HG03457 (cell line): ENCODE data around the gene PIEZO1.

Experiments used
- ATAC-seq: cut with Tn5 transposase; IDR thresholded peaks from one replicate; pipeline ENCODE4 v1.9.1; 2021; ENCODE audit warnings: moderate number of reproducible peaks; ENCODE audit not compliant: unreplicated experiment

The PIEZO1 gene

DNA sequence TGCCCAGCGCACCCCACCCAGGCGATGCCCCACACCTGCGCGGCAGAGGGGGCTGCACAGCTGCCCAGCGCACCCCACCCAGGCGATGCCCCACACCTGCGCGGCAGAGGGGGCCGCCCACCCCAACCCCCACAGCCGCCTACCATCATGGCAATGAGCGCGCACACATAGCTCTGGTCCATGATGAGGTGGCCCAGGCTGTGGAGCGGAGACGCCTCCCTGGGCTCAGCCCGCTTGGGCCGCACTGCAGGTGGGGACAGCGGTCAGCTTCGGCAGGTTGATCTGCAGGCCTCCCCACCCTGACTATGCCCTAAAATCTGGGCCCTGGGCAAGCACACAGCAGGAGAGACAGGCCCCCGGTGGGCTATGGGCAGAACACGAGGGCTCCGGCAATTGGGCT is 48.5 kb downstream of the PIEZO1 start:
- no peak for ATAC-seq

DNA sequence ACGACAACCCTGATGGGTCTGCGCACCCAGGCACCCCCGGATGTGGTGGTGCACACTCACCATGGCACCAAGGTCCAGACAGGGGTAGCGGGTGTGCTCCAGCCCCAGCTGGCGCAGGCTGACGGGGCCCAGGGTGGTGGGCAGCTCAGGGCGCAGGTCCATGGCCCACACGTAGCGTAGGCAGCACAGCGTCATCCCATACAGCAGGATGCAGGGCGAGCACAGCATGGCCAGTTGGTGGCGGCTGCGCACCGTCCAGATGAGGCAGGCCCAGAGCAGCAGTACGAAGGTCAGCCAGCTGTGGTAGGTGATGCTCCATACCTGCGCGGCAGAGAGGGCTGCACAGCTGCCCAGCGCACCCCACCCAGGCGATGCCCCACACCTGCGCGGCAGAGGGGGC is 48.9 kb downstream of the PIEZO1 start:
- ATAC-seq = no peak

DNA sequence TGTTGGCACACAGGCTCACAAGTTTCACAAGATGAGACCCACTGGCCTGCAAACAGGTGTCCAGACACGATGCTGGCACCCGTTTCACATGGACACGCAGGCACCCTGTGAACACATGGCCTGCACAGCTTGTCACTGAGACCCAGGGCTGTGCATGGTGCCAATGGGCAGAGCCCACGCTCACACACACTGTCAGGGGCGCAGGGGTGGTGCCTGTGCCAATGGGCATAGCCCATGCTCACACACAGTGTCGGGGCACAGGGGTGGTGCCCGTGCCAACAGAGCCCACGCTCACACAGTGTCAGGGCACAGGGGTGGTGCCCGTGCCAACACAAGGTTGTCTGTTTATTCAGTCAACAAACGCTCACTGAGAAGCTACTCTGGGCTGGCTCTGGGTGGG is 49.4 kb downstream of the PIEZO1 start:
- no peak for ATAC-seq

DNA sequence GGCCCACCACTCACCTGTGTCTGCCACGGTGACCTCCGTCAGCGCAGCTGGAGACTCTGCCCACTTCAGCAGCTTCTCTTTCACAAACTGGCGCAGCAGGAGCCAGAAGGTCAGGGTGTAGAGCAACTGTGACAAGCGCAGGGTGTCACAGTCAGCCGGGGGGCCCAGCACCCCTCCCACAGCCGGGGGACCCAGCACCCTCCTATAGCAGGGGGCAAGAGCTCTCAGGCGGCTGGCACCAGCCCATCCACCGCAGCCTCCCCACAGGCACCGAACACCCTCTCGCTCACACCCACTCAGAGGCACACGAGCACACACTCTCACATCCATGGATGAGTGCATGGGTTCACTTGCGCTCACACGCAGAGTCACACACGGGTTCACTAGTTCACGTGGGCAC is 49.9 kb downstream of the PIEZO1 start:
- no peak for ATAC-seq

DNA sequence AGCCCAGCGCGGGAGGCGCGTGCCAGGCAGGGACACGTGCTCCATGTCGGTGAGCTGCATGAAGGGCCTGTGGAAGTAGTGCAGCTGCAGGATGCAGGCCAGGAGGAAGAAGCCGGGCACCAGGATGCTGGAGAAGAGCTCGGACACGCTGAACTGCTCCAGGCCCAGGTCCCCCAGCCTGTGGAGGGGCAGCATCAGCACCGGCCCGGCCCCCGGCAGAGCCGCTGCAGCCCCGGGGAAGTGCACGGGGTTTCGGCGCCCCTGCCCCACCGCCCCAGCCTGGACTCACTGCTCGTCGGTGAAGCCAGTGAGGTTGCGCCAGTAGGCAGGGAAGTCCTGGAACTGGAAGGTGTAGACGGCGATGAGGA is 50.7 kb downstream of the PIEZO1 start:
- no peak for ATAC-seq

DNA sequence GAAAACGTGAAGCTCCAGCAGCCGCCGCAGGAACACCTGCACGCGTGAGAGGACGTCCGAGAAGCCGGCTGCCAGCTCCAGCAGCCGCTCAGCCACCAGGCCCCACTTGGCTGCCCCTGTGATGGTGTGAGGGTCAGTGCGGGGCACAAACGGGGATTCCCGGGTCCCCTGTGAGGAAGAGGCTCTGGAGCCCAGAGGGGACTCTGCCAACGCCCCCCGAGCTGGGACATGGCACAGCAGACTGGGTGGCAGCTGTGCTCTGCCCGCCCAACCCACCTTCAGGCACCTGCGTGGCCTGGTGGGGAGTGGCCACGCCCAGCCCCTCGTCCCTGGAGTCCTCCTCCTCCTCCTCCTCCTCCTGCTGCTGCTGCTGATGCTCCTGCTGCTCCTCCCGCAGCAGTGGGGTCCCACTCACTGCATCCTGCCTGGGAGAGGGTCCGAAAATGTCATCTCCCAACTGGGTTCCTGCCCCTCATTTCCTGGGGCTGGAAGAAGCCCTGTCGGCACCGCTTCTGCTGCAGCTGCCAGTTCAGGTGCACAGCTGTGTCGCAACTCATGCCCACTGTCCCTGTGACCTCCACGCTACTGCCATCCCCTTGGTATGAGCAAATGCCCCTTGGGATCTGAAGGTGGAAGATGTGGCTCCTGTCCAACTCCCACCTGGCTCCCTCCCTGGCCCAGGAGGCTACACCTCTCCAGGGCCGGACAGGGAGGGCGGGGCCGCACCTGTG is 51.2 kb downstream of the PIEZO1 start:
- no peak for ATAC-seq

DNA sequence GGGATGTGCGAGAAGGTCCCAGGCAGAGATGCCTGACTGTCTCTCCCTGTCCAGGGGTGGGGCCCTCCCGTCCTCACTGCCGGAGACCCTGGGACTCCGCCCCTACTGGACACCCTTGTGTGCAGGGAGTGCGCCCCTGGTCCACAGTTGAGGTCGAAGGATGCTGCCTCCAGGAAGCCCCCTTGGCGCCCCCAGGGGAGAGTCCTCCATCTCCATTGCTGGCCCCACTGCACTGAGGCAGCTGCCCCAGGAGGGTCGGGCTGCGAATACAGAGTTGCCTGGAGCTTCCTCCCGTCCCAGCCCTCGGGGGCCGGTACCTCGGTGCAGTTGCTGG is 52.1 kb downstream of the PIEZO1 start:
- no peak for ATAC-seq

DNA sequence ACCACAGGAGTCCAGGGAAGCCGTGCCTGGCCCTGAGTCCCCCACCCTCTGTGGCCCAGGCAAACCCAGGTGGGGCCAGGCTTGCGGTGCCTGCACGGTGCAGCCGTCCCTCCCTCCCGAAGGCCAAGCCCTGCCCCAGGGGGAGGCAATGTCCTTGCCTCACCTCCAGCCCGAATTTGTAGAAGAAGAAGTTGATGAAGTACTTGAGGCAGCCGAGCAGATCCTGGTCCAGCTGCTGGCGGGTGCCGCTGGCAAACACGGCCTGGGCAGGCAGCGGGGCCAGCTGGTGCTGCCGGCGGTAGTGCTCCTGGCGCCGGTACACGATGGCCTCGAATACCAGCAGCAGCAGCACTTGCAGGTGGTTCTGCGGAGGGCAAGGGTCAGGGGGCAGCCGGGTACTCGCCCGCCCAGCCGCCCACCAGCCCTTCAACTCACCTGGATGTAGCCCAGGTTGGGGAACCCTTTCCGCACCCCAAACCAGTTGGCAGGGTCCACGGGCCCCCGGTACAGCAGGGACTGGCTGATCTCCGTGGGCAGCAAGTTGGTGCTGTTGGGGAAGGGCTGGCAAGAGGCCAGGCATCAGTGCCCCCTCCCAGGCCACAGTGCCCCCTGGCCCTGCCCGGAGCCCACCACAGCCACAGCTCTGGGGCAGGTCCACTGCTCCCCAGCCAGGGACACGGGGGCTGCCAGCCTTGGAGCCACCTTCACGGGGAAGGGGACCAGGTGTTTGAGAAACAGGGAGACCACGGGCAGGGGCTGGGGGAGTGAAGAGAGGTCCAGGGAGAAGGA is 52.7 kb downstream of the PIEZO1 start:
- no peak for ATAC-seq

DNA sequence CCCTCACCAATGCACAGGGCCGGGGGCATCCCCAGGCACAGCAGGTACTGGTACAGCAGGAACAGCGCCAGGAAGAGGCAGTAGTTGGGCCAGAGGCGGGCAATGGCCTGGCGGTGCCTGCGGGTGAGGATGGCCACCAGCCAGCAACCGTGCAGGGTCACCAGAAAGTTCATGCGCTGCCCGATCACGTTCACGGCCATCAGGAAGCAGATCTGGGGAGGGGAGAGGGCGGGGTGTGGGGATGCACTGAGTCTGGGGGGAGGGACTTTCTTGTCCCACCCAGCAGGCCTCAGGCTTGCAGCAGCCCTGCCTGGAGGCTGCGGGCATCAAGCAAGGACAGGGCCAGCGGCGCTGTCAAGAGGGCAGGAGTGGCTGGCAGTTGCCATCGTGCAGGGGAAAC is 53.3 kb downstream of the PIEZO1 start:
- ATAC-seq = no peak

DNA sequence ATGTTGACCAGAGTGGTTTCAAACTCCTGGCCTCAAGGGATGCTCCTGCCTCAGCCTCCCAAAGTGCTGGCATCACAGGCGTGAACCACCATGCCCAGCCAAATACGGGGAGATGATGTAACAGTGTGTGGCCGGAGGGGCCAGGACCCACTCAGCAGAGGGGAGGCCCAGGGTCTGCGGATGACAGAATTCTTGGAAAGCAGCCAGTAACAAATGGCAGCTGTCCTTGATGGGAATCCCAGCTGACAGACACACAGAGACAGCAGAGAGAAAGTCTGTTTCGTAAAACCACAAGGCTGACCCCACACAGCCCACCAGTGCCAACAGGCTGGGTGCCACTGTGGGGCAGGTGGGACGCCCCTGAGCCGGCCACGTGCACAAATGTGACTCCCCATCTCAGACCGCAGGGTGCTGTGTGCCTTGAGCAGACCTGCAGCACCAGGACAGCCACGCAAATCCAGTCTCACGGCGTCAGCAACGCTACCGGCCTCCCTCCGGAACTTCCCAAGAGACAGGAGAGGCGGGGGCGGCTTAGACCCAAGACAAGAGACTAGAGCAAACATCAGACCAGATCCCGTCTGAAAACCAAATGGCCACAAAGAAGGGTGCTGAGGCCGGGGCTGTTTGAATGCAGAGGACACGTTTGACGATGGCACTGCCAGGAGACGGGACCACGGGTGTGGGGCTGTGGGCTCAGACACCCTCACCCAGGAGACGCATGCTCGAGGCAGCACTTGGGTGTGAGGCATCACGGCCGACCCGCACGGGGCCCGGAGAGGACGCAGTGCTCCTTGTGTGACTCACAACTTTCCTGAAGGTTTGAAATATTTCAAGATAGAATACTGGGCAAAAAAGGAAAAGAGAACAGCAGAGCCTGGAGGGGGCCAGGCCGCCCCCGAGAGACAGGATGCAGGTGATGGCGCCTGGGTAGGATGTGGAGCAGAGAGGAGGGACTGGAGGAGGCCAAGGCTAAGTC is 54.1 kb downstream of the PIEZO1 start:
- ATAC-seq = no peak

DNA sequence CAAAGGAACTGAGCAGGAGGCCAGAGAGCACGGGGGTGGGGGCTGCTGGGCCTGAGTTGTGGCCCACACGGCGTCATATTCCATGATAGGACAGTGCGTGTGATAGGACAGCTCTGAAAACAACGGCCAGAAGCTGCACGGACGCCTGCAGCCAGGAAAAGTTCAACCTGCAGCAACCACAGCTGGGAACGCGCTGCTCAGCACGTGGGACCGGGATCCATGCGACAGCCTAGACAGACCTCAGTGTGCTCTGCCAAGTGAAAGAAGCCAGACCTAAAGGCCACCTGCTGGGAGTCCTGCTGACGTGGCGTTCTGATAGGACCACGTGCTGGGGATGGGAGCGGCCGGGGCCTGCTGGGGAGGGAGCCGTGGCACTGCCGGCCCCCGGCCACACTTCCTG is 57.1 kb downstream of the PIEZO1 start:
- no peak for ATAC-seq

DNA sequence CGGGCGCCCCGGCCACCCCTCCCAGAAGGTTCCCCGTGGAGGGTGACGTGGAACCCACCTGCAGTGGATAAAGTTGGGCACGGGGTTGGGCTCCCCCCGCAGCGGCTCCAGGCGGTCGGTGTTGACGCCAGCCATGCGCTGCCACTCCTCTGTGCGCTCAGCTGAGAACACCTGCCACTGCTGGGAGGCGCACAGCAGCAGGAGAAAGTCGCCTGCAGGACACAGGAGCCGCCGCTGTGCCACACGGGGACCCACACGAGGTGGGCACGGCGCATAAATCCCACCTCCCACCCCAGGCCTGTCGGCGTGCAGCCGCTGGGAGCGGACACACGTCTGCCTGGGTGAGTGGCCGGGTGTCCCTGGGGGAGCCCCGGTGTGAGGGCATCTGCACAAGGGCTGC is 58.0 kb downstream of the PIEZO1 start:
- ATAC-seq = no peak

DNA sequence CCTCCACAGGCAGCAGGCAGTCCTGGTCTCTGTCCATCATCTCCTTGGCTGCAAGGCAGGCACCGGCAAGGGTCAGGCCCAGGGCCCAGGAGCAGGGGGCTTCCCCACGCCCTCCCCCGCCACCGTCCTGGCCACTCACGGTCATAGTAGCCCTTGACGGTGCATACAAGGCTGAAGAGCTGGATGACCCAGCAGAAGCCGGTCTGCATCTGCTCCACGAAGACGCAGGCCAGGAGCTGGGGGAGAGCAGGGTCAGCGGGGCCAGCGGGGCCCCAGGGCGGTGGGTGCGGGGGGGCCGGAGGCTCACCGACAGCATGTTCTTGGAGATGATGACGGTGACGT is 58.6 kb downstream of the PIEZO1 start:
- no peak for ATAC-seq

DNA sequence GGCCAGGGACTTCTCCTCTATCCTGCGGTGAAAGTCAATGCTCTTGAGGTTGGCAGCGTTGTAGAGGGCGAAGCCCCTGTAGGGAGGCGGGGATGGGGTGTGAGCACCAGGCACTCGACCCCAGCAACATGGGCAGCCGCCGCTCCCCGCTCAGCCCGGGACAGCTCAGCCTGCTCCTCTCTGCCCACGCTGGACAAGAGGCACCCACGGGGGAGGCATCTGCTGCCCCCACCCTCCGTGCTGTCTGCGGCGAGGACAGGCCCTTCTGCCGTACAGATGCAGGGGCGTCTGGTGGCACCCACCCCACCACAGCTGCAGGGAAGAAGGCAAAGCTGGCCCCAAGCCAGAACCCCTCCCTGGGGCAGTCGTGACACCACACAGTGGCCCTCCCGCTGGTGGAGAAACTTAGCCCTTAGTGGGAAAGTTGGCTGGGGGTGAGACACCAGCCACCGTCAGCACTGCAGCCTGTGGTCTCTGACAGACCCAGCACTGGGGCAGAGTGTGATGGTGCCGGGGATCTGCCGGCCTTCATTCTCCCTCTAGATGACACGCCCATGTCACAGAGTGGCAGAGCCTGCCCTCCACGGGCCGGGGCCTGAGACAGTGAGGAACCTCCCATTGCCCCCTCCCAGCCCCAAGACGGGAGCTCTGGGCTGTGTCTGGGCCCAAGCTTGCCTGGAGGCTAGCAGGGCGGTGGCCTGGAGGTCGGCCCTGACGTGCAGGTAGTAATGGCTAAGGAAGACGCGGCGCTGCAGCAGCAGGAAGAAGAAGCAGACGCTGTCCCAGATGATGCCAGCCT is 59.2 kb downstream of the PIEZO1 start:
- ATAC-seq = no peak

DNA sequence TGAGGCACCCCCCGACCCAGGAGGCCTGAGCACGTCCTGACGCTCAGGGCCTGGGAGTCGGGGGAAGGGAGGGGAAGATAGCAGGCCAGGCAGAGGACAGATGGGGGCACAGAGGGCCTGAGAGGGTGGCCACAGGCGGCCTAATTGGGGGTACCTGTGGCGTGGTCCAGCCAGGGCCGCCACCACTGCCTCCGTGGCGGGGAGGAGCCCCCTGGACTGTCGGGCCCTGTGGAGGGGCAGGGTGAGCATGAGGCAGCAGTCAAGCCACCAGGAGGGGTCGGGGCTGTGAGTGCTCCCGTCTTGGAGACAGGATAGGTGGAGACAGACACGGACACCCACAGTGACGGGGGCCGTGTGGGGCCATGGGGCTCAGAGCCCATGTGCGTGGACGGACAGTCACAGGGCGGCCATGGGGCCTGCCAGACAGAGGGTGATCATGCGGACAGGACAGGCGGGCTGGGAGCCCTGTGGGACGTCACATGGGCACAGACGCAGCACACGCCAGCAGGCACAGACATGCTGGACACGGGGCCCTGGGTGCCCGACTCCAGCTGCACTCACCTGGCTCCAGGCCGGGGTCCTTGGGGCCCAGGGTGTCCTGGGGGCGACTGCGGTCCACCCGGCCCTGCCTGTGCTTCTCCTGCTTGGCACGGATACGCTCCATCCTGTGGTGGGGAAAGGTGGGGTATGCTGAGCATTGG is 60.0 kb downstream of the PIEZO1 start:
- no peak for ATAC-seq

DNA sequence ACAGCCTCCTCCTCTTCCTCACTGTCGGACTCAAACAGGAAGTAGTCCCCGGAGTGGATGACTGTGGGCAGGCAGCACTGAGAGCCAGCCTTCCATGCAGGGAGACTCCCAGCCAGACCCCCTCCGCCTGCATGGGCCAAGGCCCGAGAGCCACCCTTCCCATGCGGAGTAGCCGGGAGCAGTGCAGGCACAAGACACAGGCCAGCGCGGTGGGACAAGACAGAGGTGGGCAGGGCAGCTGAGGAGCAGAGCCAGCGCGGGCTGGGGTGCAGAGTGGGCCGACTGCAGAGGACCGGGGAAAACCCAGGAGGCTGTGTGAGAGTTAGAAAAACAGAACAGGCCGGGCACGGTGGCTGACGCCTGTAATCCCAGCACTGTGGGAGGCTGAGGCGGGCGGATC is 61.1 kb downstream of the PIEZO1 start:
- no peak for ATAC-seq

DNA sequence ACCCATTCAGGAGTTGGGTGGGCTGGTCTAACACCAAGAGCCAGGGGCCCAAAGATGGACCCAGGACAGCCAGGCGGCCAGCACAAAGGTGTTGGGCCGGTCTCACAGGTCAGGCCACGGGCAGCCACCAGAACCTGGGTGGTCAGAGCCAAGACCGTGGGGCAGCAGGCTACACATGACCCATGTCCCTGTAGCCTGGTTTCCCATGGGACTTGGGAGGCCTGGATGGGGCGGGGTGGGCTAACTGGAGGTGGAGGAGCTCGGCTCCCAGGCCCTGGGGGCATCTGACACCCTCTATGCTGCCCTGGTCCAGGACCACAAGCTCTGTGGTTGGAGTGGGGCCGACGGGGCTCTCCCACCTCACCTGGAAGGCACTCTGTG is 61.5 kb downstream of the PIEZO1 start:
- ATAC-seq = no peak

DNA sequence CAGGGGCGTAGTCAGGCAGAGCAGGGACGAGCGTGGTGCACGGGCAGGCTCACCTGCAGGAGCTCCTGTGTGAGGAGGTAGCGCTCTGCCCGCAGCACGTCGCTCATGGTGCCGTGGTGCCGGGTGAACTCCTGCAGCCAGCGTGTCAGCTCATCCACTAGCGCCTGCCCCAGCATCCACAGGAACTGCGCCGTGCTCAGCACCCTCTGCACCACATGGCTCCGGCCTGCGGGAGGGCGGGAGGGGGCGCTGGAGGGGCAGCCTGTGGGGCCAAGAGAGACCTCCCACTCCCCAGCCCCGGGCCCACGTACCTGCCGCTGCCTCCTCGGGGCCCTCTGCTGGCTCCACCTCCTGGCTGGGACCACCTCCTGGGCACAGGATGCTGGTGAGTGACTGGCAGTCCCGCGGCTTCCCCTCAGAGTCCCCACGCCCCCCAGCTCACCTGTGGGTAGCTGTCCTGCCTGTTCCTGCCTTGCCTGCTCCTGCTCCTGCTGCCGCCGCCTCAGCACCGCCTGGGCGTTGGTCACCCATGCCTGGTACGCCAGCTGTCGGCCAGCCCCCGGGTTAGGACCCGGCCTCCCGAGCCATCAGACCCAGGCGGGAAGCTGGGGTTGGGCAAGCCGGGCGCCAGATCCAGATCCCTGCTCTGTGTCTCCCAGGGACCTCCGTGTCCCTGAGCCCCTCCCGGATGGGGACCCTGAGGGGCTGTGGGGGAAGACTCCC is 62.1 kb downstream of the PIEZO1 start:
- ATAC-seq = no peak

DNA sequence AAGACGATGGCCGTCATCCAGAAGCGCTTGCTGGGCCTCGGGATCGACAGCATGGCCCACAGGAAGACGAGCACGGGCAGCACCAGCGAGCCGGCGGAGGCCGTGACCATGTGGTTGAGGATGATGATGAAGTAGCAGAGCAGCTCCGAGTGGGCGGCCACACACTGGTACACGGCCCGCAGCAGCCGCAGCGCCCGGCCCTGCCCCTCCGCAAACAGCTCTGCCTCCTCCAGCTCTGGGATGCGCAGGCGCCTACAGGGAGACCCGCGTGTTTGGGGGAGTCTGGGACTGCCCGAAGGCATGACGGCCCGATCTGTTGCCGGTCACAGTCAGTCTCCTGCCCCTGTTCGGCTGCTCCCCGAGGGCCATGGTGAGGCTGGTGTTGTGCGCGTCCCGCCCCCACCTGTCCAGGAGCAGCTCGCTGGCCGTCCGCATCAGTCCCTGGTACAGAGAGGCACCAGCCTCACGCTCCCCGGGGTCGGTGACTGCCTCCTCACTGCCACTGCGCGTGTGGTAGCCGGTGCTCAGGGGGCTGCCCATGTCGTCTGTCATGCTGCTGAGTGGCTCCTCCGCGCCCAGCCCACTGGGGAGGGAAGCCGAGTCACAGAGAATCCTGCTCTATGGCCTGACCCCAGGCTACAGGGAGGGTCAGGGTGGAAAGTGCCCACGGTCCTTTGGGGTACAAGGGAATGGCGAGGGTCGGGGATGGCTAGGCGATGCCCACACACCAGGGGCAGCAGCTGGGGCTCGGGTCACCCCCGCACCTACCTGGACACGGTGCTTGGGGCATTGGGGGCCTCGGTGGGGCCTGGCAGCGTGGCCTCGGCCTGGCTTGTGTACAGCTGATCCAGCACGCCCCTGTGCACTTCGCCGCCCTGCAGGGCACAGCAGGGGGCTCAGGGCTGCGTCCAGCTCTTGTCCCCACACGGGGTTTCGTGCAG is 62.9 kb downstream of the PIEZO1 start:
- no peak for ATAC-seq
